Stimulated activated CD8-positive, alpha-beta memory T cell treated with anti-CD3 and anti-CD28 coated beads, Interleukin-4, amount 100 ng/mL, for 1 hour (primary cell): ENCODE data around the gene SHMT2.

Experiments
- DNase-seq, 2 donors: peaks; one replicate each; pipeline ENCODE4 v3.0.0-alpha.2; 2020; ENCODE audit warnings: low read depth in 2 of 2, low spot score in 1 of 2

The SHMT2 gene

GRCh38 chr12:57225680-57226210 lies 3.8 kb upstream of the SHMT2 start:
- DNase-seq = no peak

GRCh38 chr12:57226588-57227314 lies 2.8 kb upstream of the SHMT2 start:
- DNase-seq = no peak

- no peak for DNase-seq
These were observed 2.0 kb upstream of the SHMT2 start for GRCh38 chr12:57227315-57228115.

GRCh38 chr12:57229046-57229633 lies 371 bp upstream of the SHMT2 start:
- DNase-seq = no peak

- no peak for DNase-seq
These were observed 1.1 kb downstream of the SHMT2 start for GRCh38 chr12:57230381-57231155.

GRCh38 chr12:57231276-57232021 lies 1.9 kb downstream of the SHMT2 start:
- no peak for DNase-seq

- DNase-seq = no peak
These were observed 2.7 kb downstream of the SHMT2 start for GRCh38 chr12:57232156-57232756.

GRCh38 chr12:57233357-57234232 lies 4.1 kb downstream of the SHMT2 start:
- DNase-seq = no peak

- no peak for DNase-seq
These were observed 4.7 kb downstream of the SHMT2 start for GRCh38 chr12:57234233-57234570.

- no peak for DNase-seq
These were observed 5.1 kb downstream of the SHMT2 start for GRCh38 chr12:57234571-57235016.

- no peak for DNase-seq
These were observed 5.7 kb downstream of the SHMT2 start for GRCh38 chr12:57235017-57235727.

- no peak for DNase-seq
These were observed 6.2 kb downstream of the SHMT2 start for GRCh38 chr12:57235728-57236131.

- no peak for DNase-seq
These were observed 6.9 kb downstream of the SHMT2 start for GRCh38 chr12:57236201-57236924.

GRCh38 chr12:57236925-57237595 lies 7.5 kb downstream of the SHMT2 start:
- no peak for DNase-seq

GRCh38 chr12:57237596-57237931 lies 8.1 kb downstream of the SHMT2 start:
- DNase-seq = no peak

GRCh38 chr12:57237932-57238853 lies 8.7 kb downstream of the SHMT2 start:
- no peak for DNase-seq
